OCI-LY7 (cell line): ENCODE measurements around the gene PHTF1. TPM values are rescaled to one million over a fixed set of nuclear protein-coding genes. Genes with fewer than 3 reads are reported as not detected.

Source experiments
- Bru-seq: library from RNA; stranded (reverse); fragments of 400-500 nt; gene quantifications from one replicate; lab custom pipeline; 2021; lab: Mats Ljungman, UMichigan
- BruChase-seq, 2 experiments: library from RNA; stranded (reverse); fragments of 400-500 nt; gene quantifications; one replicate each; lab custom pipeline; 2021; lab: Mats Ljungman, UMichigan
- BruUV-seq: library from RNA; stranded (reverse); fragments of 400-500 nt; replicated peaks from 2 replicates; lab custom pipeline; 2021; lab: Mats Ljungman, UMichigan
- CTCF ChIA-PET: fragments of 300-600 bp; sonication (Branson Sonifier 250); formaldehyde crosslinking; loops from one replicate; lab custom pipeline; 2022; ENCODE audit warnings: antibody characterized with exemption; ENCODE audit not compliant: unreplicated experiment; lab: Charles Lee
- POLR2A ChIA-PET: fragments of 300-600 bp; sonication (Branson Sonifier 250); formaldehyde crosslinking; loops from one replicate; lab custom pipeline; 2022; ENCODE audit warnings: antibody characterized with exemption; lab: Charles Lee
- DNase-seq: peaks from one replicate; pipeline ENCODE4 v3.0.0-alpha.2; 2015; ENCODE audit warnings: low spot score
- H2AFZ ChIP-seq: fragments of 200-600 bp; sonication (generic), shearing (Covaris generic); 2 replicates; pipeline ENCODE4 v1.6.1; 2014; ENCODE audit warnings: mild to moderate bottlenecking, antibody characterized with exemption, low read length, moderate library complexity
- H3K27ac ChIP-seq: fragments of 200-600 bp; sonication (generic); 2 replicates; pipeline ENCODE4 v1.5.1; 2014; ENCODE audit warnings: mixed run types, low read depth, mild to moderate bottlenecking, moderate library complexity, low read length, inconsistent platforms; ENCODE audit not compliant: poor library complexity, severe bottlenecking
- H3K36me3 ChIP-seq: fragments of 200-600 bp; sonication (generic); 2 replicates; pipeline ENCODE4 v1.6.1; 2014; ENCODE audit warnings: mild to moderate bottlenecking, antibody characterized with exemption, low read length, moderate library complexity, mixed read lengths; ENCODE audit not compliant: insufficient read depth
- H3K4me1 ChIP-seq: fragments of 200-600 bp; sonication (generic); 2 replicates; pipeline ENCODE4 v1.5.1; 2014; ENCODE audit warnings: mild to moderate bottlenecking, low read length; ENCODE audit not compliant: insufficient read depth, poor library complexity, severe bottlenecking
- H3K4me2 ChIP-seq: fragments of 200-600 bp; sonication (generic); 2 replicates; pipeline ENCODE4 v1.6.1; 2014; ENCODE audit warnings: mild to moderate bottlenecking, low read length
- H3K4me3 ChIP-seq: fragments of 200-600 bp; sonication (generic); 2 replicates; pipeline ENCODE4 v1.5.1; 2014; ENCODE audit warnings: mild to moderate bottlenecking, low read depth, low read length; ENCODE audit not compliant: poor library complexity, severe bottlenecking
- H3K79me2 ChIP-seq: fragments of 200-600 bp; sonication (generic); 2 replicates; pipeline ENCODE4 v1.6.1; 2016; ENCODE audit warnings: low read depth, mild to moderate bottlenecking, low read length, moderate library complexity, mixed read lengths; ENCODE audit not compliant: insufficient read depth
- H3K9me2 ChIP-seq: fragments of 200-600 bp; sonication (generic); 2 replicates; pipeline ENCODE4 v1.6.1; 2016; ENCODE audit warnings: mild to moderate bottlenecking, low read length, mixed read lengths; ENCODE audit not compliant: insufficient read depth
- H3K9me3 ChIP-seq: fragments of 200-600 bp; sonication (generic); 2 replicates; pipeline ENCODE4 v1.6.1; 2014; ENCODE audit warnings: mild to moderate bottlenecking, mixed run types, low read length, mixed read lengths
- H4K20me1 ChIP-seq: fragments of 200-600 bp; sonication (generic); 2 replicates; pipeline ENCODE4 v1.6.1; 2014; ENCODE audit warnings: mild to moderate bottlenecking, antibody characterized with exemption, low read length, moderate library complexity, mixed read lengths; ENCODE audit not compliant: insufficient read depth
- EZH2phosphoT487 ChIP-seq: fragments of 200-600 bp; sonication (generic); IDR thresholded peaks from 2 replicates; pipeline ENCODE4 v1.6.1; 2018; ENCODE audit warnings: low read depth, borderline replicate concordance, mild to moderate bottlenecking, mixed run types, antibody characterized with exemption, low read length, moderate library complexity, mixed read lengths
- intact Hi-C: fragments of 100-400 bp; cut with micrococcal nuclease; formaldehyde crosslinking; loops from one replicate; pipeline ENCODE4 v1.10.0; 2022; ENCODE audit not compliant: unreplicated experiment
- long read RNA-seq: library from polyadenylated mRNA; stranded (forward); transcript quantifications from one replicate; pipeline ENCODE4 v2.0.0, GENCODE V29; 2022
- total RNA-seq, 2 experiments: library from RNA; depleted of rRNA in 1 of 2; stranded (reverse); fragments of >200 nt in 1 of 2; shearing (Covaris generic) in 1 of 2; gene quantifications; 2 replicates each; pipeline ENCODE4 v1.2.3, GENCODE V29; 2014 to 2022
- TF ChIP-seq, protein P1 (sequence below): fragments of 200-600 bp; sonication (generic); conservative IDR thresholded peaks from 2 replicates; pipeline ENCODE4 v1.5.1; 2014; ENCODE audit warnings: mild to moderate bottlenecking, antibody characterized with exemption, low read length, moderate library complexity, mixed read lengths

Gene PHTF1
- total RNA-seq (2014; rRNA removed; shearing (Covaris generic)), result 7.1 and 11.8 TPM in 2 replicates
- 17.1 and 18.8 TPM in 2 replicates for total RNA-seq (2022)
- percentile 65 among the genes with signal in this experiment for Bru-seq, nascent RNA
- percentile 58 among the genes with signal in this experiment for BruChase-seq, experiment 1, labeled RNA remaining after a 6-hour chase
- BruChase-seq, experiment 2, labeled RNA remaining after a 2-hour chase, result percentile 61 among the genes with signal in this experiment
- long read RNA-seq, partial matches to known transcripts, result 16 of 36 reads
- long read RNA-seq, other reads (novel, unspliced or antisense), result 15 of 36 reads

GRCh38 chr1:113759333-113760101 lies at the start of gene PHTF1:
Gene PHTF1, minus strand, starts transcription at chr1:113759486. Its CDS starts 783 bp downstream, at chr1:113758703.
- TF ChIP-seq, protein P1, sequence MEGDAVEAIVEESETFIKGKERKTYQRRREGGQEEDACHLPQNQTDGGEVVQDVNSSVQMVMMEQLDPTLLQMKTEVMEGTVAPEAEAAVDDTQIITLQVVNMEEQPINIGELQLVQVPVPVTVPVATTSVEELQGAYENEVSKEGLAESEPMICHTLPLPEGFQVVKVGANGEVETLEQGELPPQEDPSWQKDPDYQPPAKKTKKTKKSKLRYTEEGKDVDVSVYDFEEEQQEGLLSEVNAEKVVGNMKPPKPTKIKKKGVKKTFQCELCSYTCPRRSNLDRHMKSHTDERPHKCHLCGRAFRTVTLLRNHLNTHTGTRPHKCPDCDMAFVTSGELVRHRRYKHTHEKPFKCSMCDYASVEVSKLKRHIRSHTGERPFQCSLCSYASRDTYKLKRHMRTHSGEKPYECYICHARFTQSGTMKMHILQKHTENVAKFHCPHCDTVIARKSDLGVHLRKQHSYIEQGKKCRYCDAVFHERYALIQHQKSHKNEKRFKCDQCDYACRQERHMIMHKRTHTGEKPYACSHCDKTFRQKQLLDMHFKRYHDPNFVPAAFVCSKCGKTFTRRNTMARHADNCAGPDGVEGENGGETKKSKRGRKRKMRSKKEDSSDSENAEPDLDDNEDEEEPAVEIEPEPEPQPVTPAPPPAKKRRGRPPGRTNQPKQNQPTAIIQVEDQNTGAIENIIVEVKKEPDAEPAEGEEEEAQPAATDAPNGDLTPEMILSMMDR, result no peak
- no peak for TF ChIP-seq EZH2phosphoT487
- ChIA-PET CTCF (interaction anchor here (0.6 to 0.9 kb wide), 3 partner anchors 24 to 1698 kb away, joined by 3 to 5 read pairs (median 4); no protein-coding TSS in a partner anchor), POLR2A (interaction anchor here (0.5 to 2.5 kb wide), 25 partner anchors 9 to 1486 kb away, joined by 3 to 11 read pairs (median 3); partner anchors contain the start of gene RSBN1)
- peaks cover 5% of the 10 kb centered on the region; the same call in 1 of the 2 replicates for H3K79me2 ChIP-seq
- BruUV-seq, result TSS peak; percentile 87
- H3K4me2 ChIP-seq, result peak within 1 kb of the TSS; percentile 88
- peaks cover 20% of the 10 kb centered on the region for H3K4me1 ChIP-seq
- H3K27ac ChIP-seq, result peak within 1 kb of the TSS; percentile 58
- H4K20me1 ChIP-seq, result no peaks in the 10 kb centered on the region
- peak within 1 kb of the TSS; percentile 86 for H3K4me3 ChIP-seq
- intact Hi-C loops, result loop anchor here (1.0 kb wide), 2 partner anchors 53 to 170 kb away; partner anchors contain the start of genes HIPK1 and RSBN1
- H3K9me3 ChIP-seq, result no peaks in the 10 kb centered on the region
- peak within 1 kb of the TSS; percentile 98 for H2AFZ ChIP-seq
- peaks cover 22% of the 10 kb centered on the region for H3K36me3 ChIP-seq
- H3K9me2 ChIP-seq, result no peaks in the 10 kb centered on the region
- DNase-seq, result peak; percentile 75

GRCh38 chr1:113808450-113809195 lies 49.3 kb upstream of the PHTF1 start:
- H3K27ac ChIP-seq, result peak overlapping the region; percentile 17
- peak overlapping the region; percentile 84 for H3K4me3 ChIP-seq
- no peak for TF ChIP-seq EZH2phosphoT487
- TF ChIP-seq, protein P1, result no peak
- H4K20me1 ChIP-seq, result peaks cover 13% of the 10 kb centered on the region
- CTCF ChIA-PET, result no interaction called here
- POLR2A ChIA-PET, result interaction anchor here (1.5 kb wide), 1 partner anchor 49 kb away, joined by 3 read pairs; the partner anchor contains the start of gene PHTF1
- H3K9me2 ChIP-seq, result no peaks in the 10 kb centered on the region
- no TSS peak for BruUV-seq
- intact Hi-C loops, result loop anchor here (2.0 kb wide), 1 partner anchor 700 kb away; no protein-coding TSS in a partner anchor
- no peaks in the 10 kb centered on the region for H3K9me3 ChIP-seq
- no peak overlapping the region for H2AFZ ChIP-seq
- peaks cover 29% of the 10 kb centered on the region for H3K4me1 ChIP-seq
- no peak for DNase-seq
- H3K79me2 ChIP-seq, result peaks cover 84% of the 10 kb centered on the region
- peaks cover 33% of the 10 kb centered on the region for H3K36me3 ChIP-seq
- H3K4me2 ChIP-seq, result peak overlapping the region; percentile 78
